K562 (cell line): ENCODE data around the gene ZNF112. TPM values are rescaled to one million over a fixed set of nuclear protein-coding genes. Genes with fewer than 3 reads are reported as not detected.

Experiments used
- BACH1 ChIP-seq: fragments of 200-800 bp; sonication (Bioruptor generic); IDR thresholded peaks from 2 replicates; pipeline ENCODE4 v1.6.1; 2016; ENCODE audit warnings: missing genetic modification characterization, missing compliant biosample characterization
- CBFA2T2 ChIP-seq: fragments of 450-650 bp; conservative IDR thresholded peaks from 2 replicates; pipeline ENCODE4 v1.6.1; 2017; ENCODE audit warnings: mild to moderate bottlenecking
- CXXC5 ChIP-seq: fragments of 250-450 bp; sonication (Bioruptor Pico); IDR thresholded peaks from 2 replicates; pipeline ENCODE4 v1.8.0; 2022; ENCODE audit warnings: inconsistent platforms, mild to moderate bottlenecking, moderate library complexity
- ERF ChIP-seq: fragments of 450-650 bp; formaldehyde crosslinking; IDR thresholded peaks from 2 replicates; pipeline ENCODE4 v1.4.0; 2020; ENCODE audit warnings: mild to moderate bottlenecking, mixed read lengths
- ETV1 ChIP-seq: fragments of 450-650 bp; conservative IDR thresholded peaks from 2 replicates; pipeline ENCODE4 v1.6.1; 2016; ENCODE audit warnings: missing genetic modification characterization, control low read depth, low read depth, missing compliant biosample characterization
- HLTF ChIP-seq: fragments of 450-650 bp; IDR thresholded peaks from 2 replicates; pipeline ENCODE4 v1.6.1; 2016
- MNT ChIP-seq, 2 experiments: fragments of 450-650 bp; conservative IDR thresholded peaks; 2 replicates each; pipeline ENCODE4 v1.6.1; 2017; ENCODE audit warnings: mild to moderate bottlenecking in 2 of 2, moderate library complexity in 2 of 2
- MXD1 ChIP-seq: fragments of 250-450 bp; sonication (Bioruptor Pico); IDR thresholded peaks from 2 replicates; pipeline ENCODE4 v1.8.0; 2021; ENCODE audit warnings: borderline replicate concordance, mild to moderate bottlenecking, moderate library complexity; ENCODE audit not compliant: poor library complexity, severe bottlenecking
- PRDM10 ChIP-seq: fragments of 450-650 bp; IDR thresholded peaks from 2 replicates; pipeline ENCODE4 v1.6.1; 2018; ENCODE audit not compliant: partially characterized antibody
- SIX5 ChIP-seq, 2 experiments: IDR thresholded peaks; 2 replicates each; pipeline ENCODE4 v1.6.1; 2011; ENCODE audit warnings: low read length in 2 of 2, borderline replicate concordance in 1 of 2, low read depth in 1 of 2, mild to moderate bottlenecking in 1 of 2, moderate library complexity in 1 of 2; ENCODE audit not compliant: insufficient read depth in 1 of 2
- TBP ChIP-seq: optimal IDR thresholded peaks from 2 replicates; pipeline ENCODE3; 2011; ENCODE audit warnings: low read depth, low read length, improper control_type of control experiment
- ZNF253 ChIP-seq: fragments of 250-450 bp; sonication (Bioruptor Pico); conservative IDR thresholded peaks from 2 replicates; pipeline ENCODE4 v1.6.1; 2021; ENCODE audit warnings: mild to moderate bottlenecking
- ZNF263 ChIP-seq: sonication (generic); formaldehyde crosslinking; IDR thresholded peaks from 2 replicates; pipeline ENCODE4 v1.8.0; 2022; ENCODE audit warnings: mild to moderate bottlenecking, missing genetic modification reagents, borderline replicate concordance
- ZNF384 ChIP-seq: IDR thresholded peaks from 2 replicates; pipeline ENCODE4 v1.6.1; 2012; ENCODE audit warnings: low read depth, low read length, improper control_type of control experiment
- ZNF449 ChIP-seq: fragments of 250-450 bp; sonication (Bioruptor Pico); IDR thresholded peaks from 2 replicates; pipeline ENCODE4 v1.8.0; 2022; ENCODE audit warnings: moderate library complexity, mild to moderate bottlenecking, inconsistent platforms
- ZNF584 ChIP-seq: fragments of 200-800 bp; sonication (Bioruptor generic); IDR thresholded peaks from 2 replicates; pipeline ENCODE4 v1.6.1; 2016; ENCODE audit warnings: low read depth, mild to moderate bottlenecking, missing genetic modification characterization, missing compliant biosample characterization
- polyA plus RNA-seq, 8 experiments: library from polyadenylated mRNA; depleted of rRNA in 4 of 8; stranded (reverse) in 5 of 8; unstranded in 3 of 8; fragments of >200 nt; fragmentation: Nextera tagmentation in 2 of 8; fragmentation: Illumina TruSeq in 1 of 8; extraction: Ambion mirVana in 2 of 8; extraction: Trizol in 1 of 8; gene quantifications; 2 replicates each; pipeline versions ENCODE4 v1.2.1 to v1.2.3, GENCODE V29; 2011 to 2014; ENCODE audit warnings: inconsistent platforms in 1 of 8, missing spikeins in 1 of 8
- total RNA-seq, 7 experiments: library from RNA; depleted of rRNA in 6 of 7; stranded (reverse); fragments of >200 nt in 6 of 7; fragmentation: Illumina TruSeq in 2 of 7; extraction: Trizol in 2 of 7; gene quantifications; 2 replicates each; pipeline versions ENCODE4 v1.2.1 to v1.2.3, GENCODE V29; 2011 to 2021; ENCODE audit warnings: low replicate concordance in 1 of 7
- TF ChIP-seq, protein P1 (sequence below): IDR thresholded peaks from 2 replicates; pipeline ENCODE4 v1.6.1; 2014; ENCODE audit warnings: antibody characterized with exemption

Gene ZNF112
- total and polyA plus RNA-seq, 9 of the 15 experiments (the other 6 are each of a cell fraction or from before 2014, with no cell fraction given), result 0.21 to 1.3 (median 0.61) TPM

- TF ChIP-seq PRDM10, result no peak
- no peak for TF ChIP-seq ZNF584 (CRISPR knock-in tag)
- TF ChIP-seq ZNF253 (CRISPR knock-in tag), result no peak
- no peak for TF ChIP-seq CBFA2T2
- TF ChIP-seq ZNF263 (CRISPR knock-in tag), result no peak
- TF ChIP-seq, protein P1, sequence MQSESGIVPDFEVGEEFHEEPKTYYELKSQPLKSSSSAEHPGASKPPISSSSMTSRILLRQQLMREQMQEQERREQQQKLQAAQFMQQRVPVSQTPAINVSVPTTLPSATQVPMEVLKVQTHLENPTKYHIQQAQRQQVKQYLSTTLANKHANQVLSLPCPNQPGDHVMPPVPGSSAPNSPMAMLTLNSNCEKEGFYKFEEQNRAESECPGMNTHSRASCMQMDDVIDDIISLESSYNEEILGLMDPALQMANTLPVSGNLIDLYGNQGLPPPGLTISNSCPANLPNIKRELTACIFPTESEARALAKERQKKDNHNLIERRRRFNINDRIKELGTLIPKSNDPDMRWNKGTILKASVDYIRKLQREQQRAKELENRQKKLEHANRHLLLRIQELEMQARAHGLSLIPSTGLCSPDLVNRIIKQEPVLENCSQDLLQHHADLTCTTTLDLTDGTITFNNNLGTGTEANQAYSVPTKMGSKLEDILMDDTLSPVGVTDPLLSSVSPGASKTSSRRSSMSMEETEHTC, result no peak
- TF ChIP-seq ETV1 (tag), result no peak
- no peak for TF ChIP-seq ZNF384
- TF ChIP-seq ERF, result no peak
- 0 out of 4 replicates have a peak, but pooled peaks of 1 of the 2 experiments have one; percentile 42 for TF ChIP-seq MNT (conservative IDR thresholded peaks at IDR 0.05)
- TF ChIP-seq SIX5 (IDR thresholded peaks at IDR 0.05; ENCODE audit: borderline replicate concordance in 1 of 2, insufficient read depth in 1 of 2, low read depth in 1 of 2, low read length in 2 of 2), result peak in 1 of 2 experiments; percentile 43; a peak in 3 of 4 replicates
- no peak for TF ChIP-seq BACH1 (tag)
- TF ChIP-seq ZNF449, result no peak
- TF ChIP-seq CXXC5 (CRISPR knock-in tag), result peak; percentile 83
- no peak for TF ChIP-seq HLTF
- TF ChIP-seq TBP, result no peak
- TF ChIP-seq MXD1 (CRISPR knock-in tag), result no peak
These were observed 44.9 kb upstream of the ZNF112 start, which contains the start of gene ZNF285 (continued) for GRCh38 chr19:44401139-44402115.
